HCT116 (cell line): Measurements from ENCODE around the gene PTGER4. TPM values are rescaled to one million over a fixed set of nuclear protein-coding genes. Genes with fewer than 3 reads are reported as not detected.
A peak's percentile ranks its signal among the peaks of the same experiment; 100 is the strongest.

Experiments
- ATAC-seq: fragments of 200-7000 bp; cut with Tn5 transposase; 2 replicates; pipeline ENCODE4 v1.9.1; 2020; ENCODE audit warnings: mild to moderate bottlenecking, moderate library complexity
- BruUV-seq: library from RNA; stranded (reverse); fragments of 400-500 nt; replicated peaks from 2 replicates; lab custom pipeline; 2021; lab: Mats Ljungman, UMichigan
- CTCF ChIA-PET: fragments of 300-600 bp; sonication (Branson Sonifier 250); formaldehyde crosslinking; loops from one replicate; lab custom pipeline; 2021; ENCODE audit warnings: antibody characterized with exemption; lab: Charles Lee
- POLR2A ChIA-PET: fragments of 300-600, 350-600 bp; sonication (Branson Sonifier 250); formaldehyde crosslinking; loops from one replicate; lab custom pipeline; 2021; ENCODE audit warnings: antibody characterized with exemption; lab: Charles Lee
- RAD21 ChIA-PET, 2 experiments: fragments of 300-600 bp; sonication (Branson Sonifier 250); formaldehyde crosslinking; loops; one replicate each; lab custom pipeline; 2023; ENCODE audit warnings: low total read pairs in 2 of 2; ENCODE audit not compliant: uncharacterized antibody in 2 of 2, unreplicated experiment in 2 of 2, low non-redundant PET in 1 of 2; lab: Charles Lee
- DNase-seq: peaks from one replicate; pipeline ENCODE4 v3.0.0-alpha.2; 2010; ENCODE audit warnings: low read depth, low spot score
- H2AFZ ChIP-seq: fragments of 200-600 bp; shearing (Covaris generic), sonication (generic); 2 replicates; pipeline ENCODE4 v1.6.1; 2017; ENCODE audit warnings: low read depth, mixed run types, mixed read lengths, antibody characterized with exemption, low read length; ENCODE audit not compliant: poor library complexity, severe bottlenecking
- H3K27ac ChIP-seq: 2 replicates; pipeline ENCODE4 v1.5.1; 2012; ENCODE audit warnings: low read depth, low read length
- H3K27me3 ChIP-seq: fragments of 200-600 bp; sonication (generic); 2 replicates; pipeline ENCODE4 v1.6.1; 2016; ENCODE audit warnings: mixed run types, low read length, mixed read lengths; ENCODE audit not compliant: insufficient read depth
- H3K36me3 ChIP-seq, 2 experiments: fragments of 200-500 bp in 1 of 2; fragments of 200-600 bp in 1 of 2; sonication (Bioruptor generic) in 1 of 2; sonication (generic) in 1 of 2; 2 replicates each; pipeline versions ENCODE4 v1.5.1 to v1.6.1; 2014 to 2016; ENCODE audit warnings: low read length in 2 of 2, inconsistent platforms in 1 of 2, mixed read lengths in 1 of 2, mixed run types in 1 of 2; ENCODE audit not compliant: insufficient read depth in 2 of 2, control insufficient read depth in 1 of 2
- H3K4me1 ChIP-seq, 2 experiments: fragments of 200-600 bp in 1 of 2; sonication (generic) in 1 of 2; 2 replicates each; pipeline versions ENCODE4 v1.5.1 to v1.6.1; 2012 to 2017; ENCODE audit warnings: low read length in 2 of 2, inconsistent platforms in 1 of 2, mild to moderate bottlenecking in 1 of 2, mixed read lengths in 1 of 2, mixed run types in 1 of 2, moderate library complexity in 1 of 2; ENCODE audit not compliant: insufficient read depth in 2 of 2, control insufficient read depth in 1 of 2
- H3K4me2 ChIP-seq: fragments of 200-600 bp; sonication (generic); 2 replicates; pipeline ENCODE4 v1.6.1; 2017; ENCODE audit warnings: mixed run types, low read length, mixed read lengths
- H3K4me3 ChIP-seq, 2 experiments: fragments of 200-600 bp in 1 of 2; sonication (generic) in 1 of 2; replicated peaks in 1 of 2; 2 replicates each; pipeline ENCODE4 v1.5.1; 2011 to 2016; ENCODE audit warnings: low read length in 2 of 2, control low read depth in 1 of 2, low read depth in 1 of 2, mild to moderate bottlenecking in 1 of 2, mixed read lengths in 1 of 2, mixed run types in 1 of 2
- H3K79me2 ChIP-seq: fragments of 200-600 bp; sonication (generic); 2 replicates; pipeline ENCODE4 v1.6.1; 2017; ENCODE audit warnings: mild to moderate bottlenecking, mixed run types, low read length, moderate library complexity, mixed read lengths; ENCODE audit not compliant: insufficient read depth
- H3K9ac ChIP-seq: fragments of 200-600 bp; sonication (generic); 2 replicates; pipeline ENCODE4 v1.6.1; 2016; ENCODE audit warnings: low read length, mixed read lengths
- H3K9me2 ChIP-seq: fragments of 200-600 bp; sonication (generic), shearing (Covaris generic); 2 replicates; pipeline ENCODE4 v1.6.1; 2017; ENCODE audit warnings: mixed run types, mild to moderate bottlenecking, moderate library complexity; ENCODE audit not compliant: insufficient read depth
- H3K9me3 ChIP-seq, 2 experiments: fragments of 200-500 bp in 1 of 2; fragments of 200-600 bp in 1 of 2; sonication (Bioruptor generic) in 1 of 2; sonication (generic) in 1 of 2; 2 replicates each; pipeline ENCODE4 v1.6.1; 2014 to 2017; ENCODE audit warnings: low read length in 2 of 2, mixed read lengths in 2 of 2, inconsistent platforms in 1 of 2, low read depth in 1 of 2, mild to moderate bottlenecking in 1 of 2, mixed run types in 1 of 2, moderate library complexity in 1 of 2; ENCODE audit not compliant: control insufficient read depth in 1 of 2, insufficient read depth in 1 of 2
- H4K20me1 ChIP-seq: fragments of 200-600 bp; sonication (generic), shearing (Covaris generic); 2 replicates; pipeline ENCODE4 v1.6.1; 2017; ENCODE audit warnings: mixed run types, mild to moderate bottlenecking, moderate library complexity; ENCODE audit not compliant: insufficient read depth
- CBX3 ChIP-seq: IDR thresholded peaks from 2 replicates; pipeline ENCODE4 v1.6.1; 2012; ENCODE audit warnings: low read depth
- CEBPB ChIP-seq: IDR thresholded peaks from 2 replicates; pipeline ENCODE4 v1.6.1; 2012; ENCODE audit warnings: low read depth
- EGR1 ChIP-seq: IDR thresholded peaks from 2 replicates; pipeline ENCODE4 v1.6.1; 2012; ENCODE audit warnings: low read depth
- EZH2 ChIP-seq: fragments of 200-600 bp; sonication (generic); IDR thresholded peaks from 2 replicates; pipeline ENCODE4 v1.6.1; 2017; ENCODE audit warnings: antibody characterized with exemption, mixed run types
- FOSL1 ChIP-seq: IDR thresholded peaks from 2 replicates; pipeline ENCODE4 v1.6.1; 2012; ENCODE audit warnings: low read depth
- JUND ChIP-seq: IDR thresholded peaks from 2 replicates; pipeline ENCODE4 v1.6.1; 2012
- POLR2A ChIP-seq: IDR thresholded peaks from 2 replicates; pipeline ENCODE4 v1.7.0; 2011; ENCODE audit warnings: borderline replicate concordance; ENCODE audit not compliant: insufficient read depth, insufficient read length; ENCODE audit errors: extremely low read depth
- POLR2AphosphoS5 ChIP-seq: IDR thresholded peaks from 2 replicates; pipeline ENCODE4 v1.6.1; 2011; ENCODE audit warnings: mild to moderate bottlenecking, low read depth, low read length, moderate library complexity
- RAD21 ChIP-seq: IDR thresholded peaks from 2 replicates; pipeline ENCODE4 v1.6.1; 2012; ENCODE audit warnings: low read depth, mild to moderate bottlenecking
- SIN3A ChIP-seq: IDR thresholded peaks from 2 replicates; pipeline ENCODE4 v1.6.1; 2012; ENCODE audit warnings: low read depth
- SP1 ChIP-seq: IDR thresholded peaks from 2 replicates; pipeline ENCODE4 v1.6.1; 2012; ENCODE audit warnings: low read depth
- SRF ChIP-seq: IDR thresholded peaks from 2 replicates; pipeline ENCODE4 v1.6.1; 2012; ENCODE audit warnings: low read depth
- YY1 ChIP-seq: IDR thresholded peaks from 2 replicates; pipeline ENCODE4 v1.6.1; 2011; ENCODE audit warnings: low read length, low read depth, moderate library complexity, mild to moderate bottlenecking; ENCODE audit not compliant: insufficient replicate concordance; ENCODE audit errors: extremely low read depth
- ZNF274 ChIP-seq: fragments of 200-500 bp; sonication (Bioruptor generic); IDR thresholded peaks from 2 replicates; pipeline ENCODE4 v1.6.1; 2014; ENCODE audit warnings: mild to moderate bottlenecking, low read depth, low read length, inconsistent platforms
- intact Hi-C: fragments of 100-400 bp; cut with micrococcal nuclease; formaldehyde crosslinking; loops from 2 replicates; pipeline ENCODE4 v1.10.0; 2022
- total RNA-seq: library from RNA; stranded (reverse); gene quantifications from one replicate; pipeline ENCODE4 v1.2.1, GENCODE V29; 2021; ENCODE audit not compliant: unreplicated experiment
- TF ChIP-seq, protein P1 (sequence below): IDR thresholded peaks from 2 replicates; pipeline ENCODE4 v1.6.1; 2012
- TF ChIP-seq, protein P2 (sequence below): IDR thresholded peaks from 2 replicates; pipeline ENCODE4 v1.6.1; 2012
- TF ChIP-seq, protein P3 (sequence below): IDR thresholded peaks from 2 replicates; pipeline ENCODE4 v1.6.1; 2012; ENCODE audit warnings: low read depth
- TF ChIP-seq, protein P4 (sequence below), 3 experiments: fragments of 200-600 bp in 1 of 3; sonication (generic) in 1 of 3; IDR thresholded peaks in 2 of 3; conservative IDR thresholded peaks in 1 of 3; 2 replicates each; pipeline ENCODE4 v1.5.1; 2012 to 2017; ENCODE audit warnings: low read depth in 2 of 3, low read length in 2 of 3, antibody characterized with exemption in 1 of 3, borderline replicate concordance in 1 of 3, control low read depth in 1 of 3, mild to moderate bottlenecking in 1 of 3, mixed read lengths in 1 of 3, mixed run types in 1 of 3, moderate library complexity in 1 of 3; ENCODE audit not compliant: insufficient read depth in 1 of 3

PTGER4 gene
- total RNA-seq, 1 experiment from 2014 or later: 3.0 TPM

DNA sequence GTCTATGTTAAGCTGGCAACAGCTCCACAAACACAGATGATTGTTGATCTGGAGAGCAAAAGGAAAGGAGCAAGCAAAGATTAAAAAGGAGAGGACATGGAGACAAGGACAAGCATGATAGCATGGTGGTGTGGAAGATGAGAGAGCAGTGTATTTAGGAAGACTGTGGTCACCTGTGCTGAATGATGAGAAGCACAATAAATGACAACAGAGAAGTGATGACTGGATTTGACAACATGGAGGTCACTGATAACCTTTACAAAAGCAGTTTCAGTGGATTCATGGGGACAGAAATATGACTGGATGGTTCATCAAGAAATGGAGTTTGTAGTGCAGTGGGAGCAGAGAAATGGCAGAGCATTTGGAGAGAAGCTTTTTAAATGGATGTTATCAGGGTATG is 55.9 kb downstream of the PTGER4 start:
- H3K9ac ChIP-seq: no peak overlapping the region
- RAD21 ChIA-PET: no interaction called here
- ATAC-seq: no peak
- no peak overlapping the region for H3K27ac ChIP-seq
- H3K9me3 ChIP-seq: no peaks in the 10 kb centered on the region
- POLR2A ChIA-PET: no interaction called here
- BruUV-seq: no TSS peak
- H3K9me2 ChIP-seq: no peaks in the 10 kb centered on the region
- TF ChIP-seq, protein P1, sequence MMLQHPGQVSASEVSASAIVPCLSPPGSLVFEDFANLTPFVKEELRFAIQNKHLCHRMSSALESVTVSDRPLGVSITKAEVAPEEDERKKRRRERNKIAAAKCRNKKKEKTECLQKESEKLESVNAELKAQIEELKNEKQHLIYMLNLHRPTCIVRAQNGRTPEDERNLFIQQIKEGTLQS: no peak
- TF ChIP-seq, protein P2, sequence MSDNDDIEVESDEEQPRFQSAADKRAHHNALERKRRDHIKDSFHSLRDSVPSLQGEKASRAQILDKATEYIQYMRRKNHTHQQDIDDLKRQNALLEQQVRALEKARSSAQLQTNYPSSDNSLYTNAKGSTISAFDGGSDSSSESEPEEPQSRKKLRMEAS: no peak
- TF ChIP-seq POLR2A: no peak
- TF ChIP-seq CEBPB: no peak
- no peak for TF ChIP-seq FOSL1
- no peak for TF ChIP-seq EGR1
- TF ChIP-seq YY1: no peak
- no peak for TF ChIP-seq RAD21
- TF ChIP-seq, protein P3, sequence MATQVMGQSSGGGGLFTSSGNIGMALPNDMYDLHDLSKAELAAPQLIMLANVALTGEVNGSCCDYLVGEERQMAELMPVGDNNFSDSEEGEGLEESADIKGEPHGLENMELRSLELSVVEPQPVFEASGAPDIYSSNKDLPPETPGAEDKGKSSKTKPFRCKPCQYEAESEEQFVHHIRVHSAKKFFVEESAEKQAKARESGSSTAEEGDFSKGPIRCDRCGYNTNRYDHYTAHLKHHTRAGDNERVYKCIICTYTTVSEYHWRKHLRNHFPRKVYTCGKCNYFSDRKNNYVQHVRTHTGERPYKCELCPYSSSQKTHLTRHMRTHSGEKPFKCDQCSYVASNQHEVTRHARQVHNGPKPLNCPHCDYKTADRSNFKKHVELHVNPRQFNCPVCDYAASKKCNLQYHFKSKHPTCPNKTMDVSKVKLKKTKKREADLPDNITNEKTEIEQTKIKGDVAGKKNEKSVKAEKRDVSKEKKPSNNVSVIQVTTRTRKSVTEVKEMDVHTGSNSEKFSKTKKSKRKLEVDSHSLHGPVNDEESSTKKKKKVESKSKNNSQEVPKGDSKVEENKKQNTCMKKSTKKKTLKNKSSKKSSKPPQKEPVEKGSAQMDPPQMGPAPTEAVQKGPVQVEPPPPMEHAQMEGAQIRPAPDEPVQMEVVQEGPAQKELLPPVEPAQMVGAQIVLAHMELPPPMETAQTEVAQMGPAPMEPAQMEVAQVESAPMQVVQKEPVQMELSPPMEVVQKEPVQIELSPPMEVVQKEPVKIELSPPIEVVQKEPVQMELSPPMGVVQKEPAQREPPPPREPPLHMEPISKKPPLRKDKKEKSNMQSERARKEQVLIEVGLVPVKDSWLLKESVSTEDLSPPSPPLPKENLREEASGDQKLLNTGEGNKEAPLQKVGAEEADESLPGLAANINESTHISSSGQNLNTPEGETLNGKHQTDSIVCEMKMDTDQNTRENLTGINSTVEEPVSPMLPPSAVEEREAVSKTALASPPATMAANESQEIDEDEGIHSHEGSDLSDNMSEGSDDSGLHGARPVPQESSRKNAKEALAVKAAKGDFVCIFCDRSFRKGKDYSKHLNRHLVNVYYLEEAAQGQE: no peak
- no peak for TF ChIP-seq SIN3A
- TF ChIP-seq CBX3: no peak
- TF ChIP-seq, protein P4, sequence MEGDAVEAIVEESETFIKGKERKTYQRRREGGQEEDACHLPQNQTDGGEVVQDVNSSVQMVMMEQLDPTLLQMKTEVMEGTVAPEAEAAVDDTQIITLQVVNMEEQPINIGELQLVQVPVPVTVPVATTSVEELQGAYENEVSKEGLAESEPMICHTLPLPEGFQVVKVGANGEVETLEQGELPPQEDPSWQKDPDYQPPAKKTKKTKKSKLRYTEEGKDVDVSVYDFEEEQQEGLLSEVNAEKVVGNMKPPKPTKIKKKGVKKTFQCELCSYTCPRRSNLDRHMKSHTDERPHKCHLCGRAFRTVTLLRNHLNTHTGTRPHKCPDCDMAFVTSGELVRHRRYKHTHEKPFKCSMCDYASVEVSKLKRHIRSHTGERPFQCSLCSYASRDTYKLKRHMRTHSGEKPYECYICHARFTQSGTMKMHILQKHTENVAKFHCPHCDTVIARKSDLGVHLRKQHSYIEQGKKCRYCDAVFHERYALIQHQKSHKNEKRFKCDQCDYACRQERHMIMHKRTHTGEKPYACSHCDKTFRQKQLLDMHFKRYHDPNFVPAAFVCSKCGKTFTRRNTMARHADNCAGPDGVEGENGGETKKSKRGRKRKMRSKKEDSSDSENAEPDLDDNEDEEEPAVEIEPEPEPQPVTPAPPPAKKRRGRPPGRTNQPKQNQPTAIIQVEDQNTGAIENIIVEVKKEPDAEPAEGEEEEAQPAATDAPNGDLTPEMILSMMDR (IDR thresholded peaks at IDR 0.05 in 2 of 3, conservative IDR thresholded peaks at IDR 0.05 in 1 of 3; ENCODE audit: borderline replicate concordance in 1 of 3, insufficient read depth in 1 of 3, low read depth in 2 of 3, low read length in 2 of 3): no peak
- no peak for TF ChIP-seq SRF
- TF ChIP-seq SP1: no peak
- no peak for TF ChIP-seq EZH2
- TF ChIP-seq JUND: no peak
- no peak for TF ChIP-seq ZNF274
- no peak for TF ChIP-seq POLR2AphosphoS5
- H3K4me1 ChIP-seq: peaks cover 0 to 17% of the 10 kb centered on the region in 2 experiments; a peak in 1 of 4 replicates
- no peak for DNase-seq
- H3K4me3 ChIP-seq: no peak overlapping the region
- H3K4me2 ChIP-seq: peak overlapping the region; percentile 31; the same call in 1 of the 2 replicates
- intact Hi-C loops: loop anchor here (1.0 to 10.0 kb wide), 5 partner anchors 47 to 1521 kb away; partner anchors contain the start of gene FYB1
- H3K27me3 ChIP-seq: no peaks in the 10 kb centered on the region
- no peak overlapping the region for H2AFZ ChIP-seq
- H4K20me1 ChIP-seq: no peaks in the 10 kb centered on the region
- H3K36me3 ChIP-seq: no peaks in the 10 kb centered on the region
- no peaks in the 10 kb centered on the region for H3K79me2 ChIP-seq
- CTCF ChIA-PET: interaction anchor here (1.0 kb wide), 2 partner anchors 20 to 1158 kb away, joined by 3 to 4 read pairs; no protein-coding TSS in a partner anchor
